Measurements from ENCODE around the gene VEZT. TPM values are rescaled to one million over a fixed set of nuclear protein-coding genes. Genes with fewer than 3 reads are reported as not detected.
"Not testable (repeated sequence)": the region's sequence is repeated elsewhere in the genome, so short reads cannot be mapped to it uniquely, and the experiment has no call there.

VEZT gene
- total and polyA plus RNA-seq, 9 of the 15 experiments (the other 6 are each of a cell fraction or from before 2014, with no cell fraction given), result 16.1 to 61.5 (median 32.6) TPM

DNA sequence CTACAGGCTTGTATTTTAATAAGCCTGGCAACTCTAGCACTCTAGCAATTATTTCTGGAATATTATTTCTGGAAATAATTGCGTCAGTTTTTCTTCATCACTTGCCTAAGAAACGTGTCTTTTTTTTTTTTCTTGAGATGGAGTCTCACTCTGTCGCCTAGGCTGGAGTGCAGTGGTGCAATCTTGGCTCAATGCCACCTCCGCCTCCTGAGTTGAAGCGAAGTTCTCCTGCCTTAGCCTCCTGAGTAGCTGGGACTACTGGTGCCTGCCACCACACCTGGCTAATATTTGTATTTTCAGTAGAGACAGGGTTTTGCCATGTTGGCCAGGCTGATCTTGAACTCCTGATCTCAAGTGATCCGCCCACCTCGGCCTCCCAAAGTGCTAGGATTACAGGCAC lies 106.6 kb downstream of the VEZT start:
- FAIRE-seq; H3K4me2 ChIP-seq (ENCODE audit: insufficient read depth, low read length); CTCF ChIA-PET (ENCODE audit: low intra/inter-chr PET ratio); H3K4me3 ChIP-seq; H3K79me2 ChIP-seq (ENCODE audit: control insufficient read depth, insufficient read depth, low read length); intact Hi-C loops (cut with micrococcal nuclease); ATAC-seq; BruUV-seq (replicated peaks); H3K9me1 ChIP-seq (ENCODE audit: control insufficient read depth, insufficient read depth, low read length); DNase-seq (ENCODE audit: extremely low read depth in 1 of 4, low spot score in 3 of 4); H2AFZ ChIP-seq (ENCODE audit: low read depth, low read length); H3K9ac ChIP-seq (ENCODE audit: insufficient read depth in 1 of 2, low read depth in 2 of 2, low read length in 2 of 2); H3K9me3 ChIP-seq (replicated peaks; ENCODE audit: control insufficient read depth, insufficient read depth, low read depth, low read length); in situ Hi-C loops (cut with MboI); H3K27ac ChIP-seq (ENCODE audit: extremely low read depth, low read depth, low read length); H3K4me1 ChIP-seq (replicated peaks in 1 of 2; ENCODE audit: control insufficient read depth in 2 of 2, insufficient read depth in 2 of 2, low read length in 2 of 2); H3K36me3 ChIP-seq (ENCODE audit: control insufficient read depth, insufficient read depth, low read length); H3K27me3 ChIP-seq (ENCODE audit: control insufficient read depth in 2 of 2, insufficient read depth in 2 of 2, low read length in 2 of 2); H4K20me1 ChIP-seq (replicated peaks; ENCODE audit: control insufficient read depth, insufficient read depth, low read length): not testable (repeated sequence)
- WGBS (ENCODE audit: insufficient coverage, low coverage, missing lambda C conversion rate), result 10% methylated on average over 7 of the region's 7 CpGs
- TF ChIP-seq NFIC (IDR thresholded peaks at IDR 0.05), result peak; percentile 82
- POLR2A ChIA-PET, result interaction anchor here (1.2 to 1.3 kb wide), 2 partner anchors 10 to 204 kb away, joined by 3 read pairs; no protein-coding TSS in a partner anchor

- Histone ChIP-seq H3K9ac (ENCODE audit: insufficient read depth in 1 of 2, low read depth in 2 of 2, low read length in 2 of 2) (no peak overlapping the region), H3K27ac (ENCODE audit: extremely low read depth, low read depth, low read length) (no peak overlapping the region), H4K20me1 (replicated peaks; ENCODE audit: control insufficient read depth, insufficient read depth, low read length) (no peaks in the 10 kb centered on the region), H3K36me3 (ENCODE audit: control insufficient read depth, insufficient read depth, low read length) (no peaks in the 10 kb centered on the region), H3K9me1 (ENCODE audit: control insufficient read depth, insufficient read depth, low read length) (no peaks in the 10 kb centered on the region), H3K4me3 (no peak overlapping the region), H3K27me3 (ENCODE audit: control insufficient read depth in 2 of 2, insufficient read depth in 2 of 2, low read length in 2 of 2) (peaks cover 0 to 9% of the 10 kb centered on the region in 2 experiments; a peak in 1 of 5 replicates), H3K4me2 (ENCODE audit: insufficient read depth, low read length) (no peak overlapping the region), H2AFZ (ENCODE audit: low read depth, low read length) (no peak overlapping the region), H3K79me2 (ENCODE audit: control insufficient read depth, insufficient read depth, low read length) (no peaks in the 10 kb centered on the region), H3K4me1 (replicated peaks in 1 of 2; ENCODE audit: control insufficient read depth in 2 of 2, insufficient read depth in 2 of 2, low read length in 2 of 2) (0 out of 5 replicates have a peak, but pooled peaks cover 0 to 2% of the 10 kb centered on the region in 2 experiments), H3K9me3 (replicated peaks; ENCODE audit: control insufficient read depth, insufficient read depth, low read depth, low read length) (no peaks in the 10 kb centered on the region)
- CTCF ChIA-PET (ENCODE audit: low intra/inter-chr PET ratio), result no interaction called here
- no peak for ATAC-seq
- no peak for FAIRE-seq
- DNase-seq (ENCODE audit: extremely low read depth in 1 of 4, low spot score in 3 of 4), result no peak
- intact Hi-C loops (cut with micrococcal nuclease) (no loop called here), in situ Hi-C loops (cut with MboI) (no loop called here)
- POLR2A ChIA-PET, result interaction anchor here (0.6 kb wide), 2 partner anchors 9 to 446 kb away, joined by 3 read pairs; no protein-coding TSS in a partner anchor
- 22% methylated on average over 4 of the region's 4 CpGs for WGBS (ENCODE audit: insufficient coverage, low coverage, missing lambda C conversion rate)
- no TSS peak for BruUV-seq (replicated peaks)
- no peak for TF ChIP-seq PTRF (tag; IDR thresholded peaks at IDR 0.05)
- TF ChIP-seq RUNX1 (IDR thresholded peaks at IDR 0.05; ENCODE audit: low read depth), result no peak
- no peak for TF ChIP-seq ELF2 (CRISPR knock-in tag; IDR thresholded peaks at IDR 0.05)
- TF ChIP-seq IRF9 (tag; IDR thresholded peaks at IDR 0.05), result no peak
- no peak for TF ChIP-seq MIER1 (IDR thresholded peaks at IDR 0.05; ENCODE audit: low read depth)
- TF ChIP-seq, protein P1, sequence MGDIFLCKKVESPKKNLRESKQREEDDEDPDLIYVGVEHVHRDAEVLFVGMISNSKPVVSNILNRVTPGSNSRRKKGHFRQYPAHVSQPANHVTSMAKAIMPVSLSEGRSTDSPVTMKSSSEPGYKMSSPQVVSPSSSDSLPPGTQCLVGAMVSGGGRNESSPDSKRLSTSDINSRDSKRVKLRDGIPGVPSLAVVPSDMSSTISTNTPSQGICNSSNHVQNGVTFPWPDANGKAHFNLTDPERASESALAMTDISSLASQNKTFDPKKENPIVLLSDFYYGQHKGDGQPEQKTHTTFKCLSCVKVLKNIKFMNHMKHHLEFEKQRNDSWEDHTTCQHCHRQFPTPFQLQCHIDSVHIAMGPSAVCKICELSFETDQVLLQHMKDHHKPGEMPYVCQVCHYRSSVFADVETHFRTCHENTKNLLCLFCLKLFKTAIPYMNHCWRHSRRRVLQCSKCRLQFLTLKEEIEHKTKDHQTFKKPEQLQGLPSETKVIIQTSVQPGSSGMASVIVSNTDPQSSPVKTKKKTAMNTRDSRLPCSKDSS (IDR thresholded peaks at IDR 0.05; ENCODE audit: low read depth, partially characterized antibody), result no peak
- TF ChIP-seq SETDB1 (IDR thresholded peaks at IDR 0.05; ENCODE audit: low read length), result no peak
- no peak for TF ChIP-seq NFXL1 (CRISPR knock-in tag; IDR thresholded peaks at IDR 0.05)
- TF ChIP-seq, protein P2, sequence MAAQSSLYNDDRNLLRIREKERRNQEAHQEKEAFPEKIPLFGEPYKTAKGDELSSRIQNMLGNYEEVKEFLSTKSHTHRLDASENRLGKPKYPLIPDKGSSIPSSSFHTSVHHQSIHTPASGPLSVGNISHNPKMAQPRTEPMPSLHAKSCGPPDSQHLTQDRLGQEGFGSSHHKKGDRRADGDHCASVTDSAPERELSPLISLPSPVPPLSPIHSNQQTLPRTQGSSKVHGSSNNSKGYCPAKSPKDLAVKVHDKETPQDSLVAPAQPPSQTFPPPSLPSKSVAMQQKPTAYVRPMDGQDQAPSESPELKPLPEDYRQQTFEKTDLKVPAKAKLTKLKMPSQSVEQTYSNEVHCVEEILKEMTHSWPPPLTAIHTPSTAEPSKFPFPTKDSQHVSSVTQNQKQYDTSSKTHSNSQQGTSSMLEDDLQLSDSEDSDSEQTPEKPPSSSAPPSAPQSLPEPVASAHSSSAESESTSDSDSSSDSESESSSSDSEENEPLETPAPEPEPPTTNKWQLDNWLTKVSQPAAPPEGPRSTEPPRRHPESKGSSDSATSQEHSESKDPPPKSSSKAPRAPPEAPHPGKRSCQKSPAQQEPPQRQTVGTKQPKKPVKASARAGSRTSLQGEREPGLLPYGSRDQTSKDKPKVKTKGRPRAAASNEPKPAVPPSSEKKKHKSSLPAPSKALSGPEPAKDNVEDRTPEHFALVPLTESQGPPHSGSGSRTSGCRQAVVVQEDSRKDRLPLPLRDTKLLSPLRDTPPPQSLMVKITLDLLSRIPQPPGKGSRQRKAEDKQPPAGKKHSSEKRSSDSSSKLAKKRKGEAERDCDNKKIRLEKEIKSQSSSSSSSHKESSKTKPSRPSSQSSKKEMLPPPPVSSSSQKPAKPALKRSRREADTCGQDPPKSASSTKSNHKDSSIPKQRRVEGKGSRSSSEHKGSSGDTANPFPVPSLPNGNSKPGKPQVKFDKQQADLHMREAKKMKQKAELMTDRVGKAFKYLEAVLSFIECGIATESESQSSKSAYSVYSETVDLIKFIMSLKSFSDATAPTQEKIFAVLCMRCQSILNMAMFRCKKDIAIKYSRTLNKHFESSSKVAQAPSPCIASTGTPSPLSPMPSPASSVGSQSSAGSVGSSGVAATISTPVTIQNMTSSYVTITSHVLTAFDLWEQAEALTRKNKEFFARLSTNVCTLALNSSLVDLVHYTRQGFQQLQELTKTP (IDR thresholded peaks at IDR 0.05; ENCODE audit: low read depth in 1 of 2, partially characterized antibody in 2 of 2), result no peak
These were observed 107.9 kb downstream of the VEZT start for GRCh38 chr12:95325501-95325900.

Measured in K562 (cell line).